ENCODE measurements around the gene LNX1. TPM values are rescaled to one million over a fixed set of nuclear protein-coding genes. Genes with fewer than 3 reads are reported as not detected.

Gene LNX1
- polyA plus RNA-seq, 2 of the 4 experiments (the other 2 are of a cell fraction), result 0.04 to 0.14 TPM

GRCh38 chr4:53527326-53527725 is 64.0 kb downstream of the LNX1 start:
- 7% methylated on average over 1 of the region's 1 CpG for WGBS (ENCODE audit: missing lambda C conversion rate)
- POLR2A ChIA-PET, result no interaction called here
- CTCF ChIA-PET, result no interaction called here
- Histone ChIP-seq H3K4me1 (no peaks in the 10 kb centered on the region), H3K9me3 (no peaks in the 10 kb centered on the region), H3K4me2 (no peak overlapping the region), H3K27ac (no peak overlapping the region), H3K4me3 (no peak overlapping the region)
- no peak for FAIRE-seq
- no peak for ATAC-seq
- TF ChIP-seq REST (IDR thresholded peaks at IDR 0.05) (no peak), TFCP2L1 (CRISPR knock-in tag; IDR thresholded peaks at IDR 0.05) (no peak), HOXB13 (CRISPR knock-in tag; IDR thresholded peaks at IDR 0.05; ENCODE audit: low read depth) (no peak)
- no peak for DNase-seq (ENCODE audit: low read depth in 1 of 2, low spot score in 1 of 2)

- TF ChIP-seq HEYL (CRISPR knock-in tag; IDR thresholded peaks at IDR 0.05) (no peak), ELK1 (IDR thresholded peaks at IDR 0.05; ENCODE audit: low read depth, low read length) (no peak), ZFP36 (IDR thresholded peaks at IDR 0.05; ENCODE audit: borderline replicate concordance, partially characterized antibody) (no peak), HOXB5 (CRISPR knock-in tag; IDR thresholded peaks at IDR 0.05) (no peak), ATOH8 (CRISPR knock-in tag; IDR thresholded peaks at IDR 0.05; ENCODE audit: low read depth) (no peak), EHF (CRISPR knock-in tag; IDR thresholded peaks at IDR 0.05) (no peak), SREBF2 (IDR thresholded peaks at IDR 0.05) (no peak), HMGXB4 (CRISPR knock-in tag; IDR thresholded peaks at IDR 0.05; ENCODE audit: borderline replicate concordance) (no peak), RNF2 (IDR thresholded peaks at IDR 0.05; ENCODE audit: borderline replicate concordance, low read depth) (no peak), KDM1A (IDR thresholded peaks at IDR 0.05; ENCODE audit: low read depth) (no peak), HDAC2 (IDR thresholded peaks at IDR 0.05) (no peak), EHMT2 (IDR thresholded peaks at IDR 0.05; ENCODE audit: low read depth) (no peak), CEBPB (IDR thresholded peaks at IDR 0.05) (no peak), HOXB13 (CRISPR knock-in tag; IDR thresholded peaks at IDR 0.05; ENCODE audit: low read depth) (no peak), NR3C1 (IDR thresholded peaks at IDR 0.05) (no peak), BCL3 (IDR thresholded peaks at IDR 0.05) (no peak), HES2 (IDR thresholded peaks at IDR 0.05) (no peak)
- H3K4me3 ChIP-seq, result no peak overlapping the region
- H3K27ac ChIP-seq, result no peak overlapping the region
- ATAC-seq (no peak), FAIRE-seq (no peak), DNase-seq (ENCODE audit: low read depth in 1 of 2, low spot score in 1 of 2) (no peak)
- H3K9me3 ChIP-seq, result no peaks in the 10 kb centered on the region
- CTCF ChIA-PET, result no interaction called here
- no peaks in the 10 kb centered on the region for H3K4me1 ChIP-seq
- POLR2A ChIA-PET, result no interaction called here
- no peak overlapping the region for H3K4me2 ChIP-seq
Measured at GRCh38 chr4:53522334-53522733, 69.0 kb downstream of the LNX1 start.
